Activated T-cell treated with anti-CD3 and anti-CD28 coated beads, Interleukin-2, amount 50 U/mL, for 24 hours (primary cell): ENCODE results near the gene MSLN.
"Not testable (repeated sequence)": the region's sequence is repeated elsewhere in the genome, so short reads cannot be mapped to it uniquely, and the experiment has no call there.

ENCODE experiments used
- DNase-seq: peaks from one replicate; pipeline ENCODE4 v3.0.0-alpha.2; 2020
- H3K27ac Mint-ChIP-seq: 2 replicates; pipeline ENCODE4 v1.8.0; 2020; ENCODE audit warnings: mild to moderate bottlenecking, mixed read lengths
- H3K27me3 Mint-ChIP-seq: 2 replicates; pipeline ENCODE4 v1.8.0; 2020; ENCODE audit warnings: mixed read lengths
- H3K36me3 Mint-ChIP-seq: 2 replicates; pipeline ENCODE4 v1.8.0; 2020; ENCODE audit warnings: low read depth, mixed read lengths
- H3K4me1 Mint-ChIP-seq: 2 replicates; pipeline ENCODE4 v1.8.0; 2020; ENCODE audit warnings: low read depth, mixed read lengths
- H3K4me3 Mint-ChIP-seq: 2 replicates; pipeline ENCODE4 v1.8.0; 2020; ENCODE audit warnings: mild to moderate bottlenecking, moderate library complexity, mixed read lengths
- H3K9me3 Mint-ChIP-seq: 2 replicates; pipeline ENCODE4 v1.8.0; 2020; ENCODE audit warnings: mixed read lengths

Gene MSLN

DNA sequence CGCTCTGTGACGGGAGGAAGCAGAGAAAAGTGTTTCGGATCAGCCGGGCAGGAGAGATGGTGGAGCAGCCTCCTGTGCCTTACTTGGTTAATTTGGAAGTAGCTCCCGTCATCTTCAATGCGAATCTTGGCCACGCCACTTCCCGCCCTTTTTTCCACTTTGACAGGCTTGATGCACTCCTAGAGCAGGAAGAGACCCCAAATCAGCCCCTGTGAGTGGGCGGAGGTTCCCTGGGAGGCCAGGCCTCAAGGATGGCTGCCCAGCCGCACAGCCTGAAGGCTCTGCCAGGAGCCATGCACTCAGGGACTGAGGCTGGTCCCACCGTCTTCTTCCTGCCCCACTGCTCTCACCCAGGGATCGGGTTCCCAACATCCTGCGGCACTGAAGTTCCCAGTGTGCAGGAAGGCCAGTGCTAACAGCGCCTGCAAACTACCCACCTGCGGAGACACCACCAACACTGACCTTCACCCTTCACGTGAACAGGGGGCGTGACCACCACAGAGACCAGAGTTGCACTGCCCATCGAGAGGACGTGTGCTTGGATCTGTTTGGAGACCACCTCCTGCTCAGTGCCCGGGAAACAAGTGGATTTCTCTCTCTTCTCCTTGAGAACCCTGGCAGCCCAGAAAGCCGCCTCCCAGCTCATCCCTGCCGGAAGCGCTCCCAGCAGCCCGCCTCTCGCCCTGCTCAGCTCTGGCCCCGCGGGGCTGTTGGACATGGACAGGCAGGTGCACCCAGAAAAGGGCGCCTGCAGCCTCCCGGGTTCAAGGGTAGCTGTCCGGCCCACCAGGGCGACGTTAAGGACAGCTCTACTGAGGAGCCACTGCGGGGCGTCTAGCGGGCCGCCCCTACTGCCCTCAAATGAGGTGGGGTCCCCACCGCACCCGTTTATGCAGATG is 20.7 kb upstream of the MSLN start:
- Mint-ChIP-seq H3K4me3 (peak overlapping the region; percentile 86), H3K27me3 (no peaks in the 10 kb centered on the region), H3K36me3 (peaks cover 45% of the 10 kb centered on the region), H3K27ac (peak overlapping the region; percentile 71), H3K4me1 (peaks cover 42% of the 10 kb centered on the region), H3K9me3 (no peaks in the 10 kb centered on the region)
- no peak for DNase-seq

DNA sequence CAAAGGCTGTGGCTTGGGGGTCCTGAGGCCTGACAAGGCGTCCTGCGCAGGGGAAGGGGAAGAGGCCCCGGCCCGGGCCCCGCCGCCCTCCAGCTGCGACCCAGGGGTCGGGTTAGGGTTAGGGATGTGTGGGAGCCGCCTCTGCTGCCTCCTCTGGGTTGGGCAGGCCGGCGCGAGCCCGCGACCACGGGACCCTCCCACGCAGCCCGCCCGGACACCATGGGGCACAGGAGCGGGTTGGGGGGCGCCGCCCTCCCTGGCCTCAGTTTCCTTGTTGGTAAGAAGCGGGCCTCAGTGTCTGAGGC is 20.1 kb upstream of the MSLN start:
- no peak for DNase-seq
- Mint-ChIP-seq H3K36me3 (peaks cover 39% of the 10 kb centered on the region), H3K27ac (peak overlapping the region; percentile 76), H3K4me1 (peaks cover 36% of the 10 kb centered on the region), H3K9me3 (no peaks in the 10 kb centered on the region), H3K27me3 (no peaks in the 10 kb centered on the region), H3K4me3 (peak overlapping the region; percentile 86)

- Mint-ChIP-seq H3K36me3 (peaks cover 36% of the 10 kb centered on the region), H3K4me1 (peaks cover 31% of the 10 kb centered on the region), H3K9me3 (no peaks in the 10 kb centered on the region), H3K27ac (peak within 1 kb of the TSS; percentile 80), H3K27me3 (no peaks in the 10 kb centered on the region), H3K4me3 (peak within 1 kb of the TSS; percentile 86)
- peak; percentile 97 for DNase-seq
These were observed 19.6 kb upstream of the MSLN start, which contains the start of gene CIAO3 for GRCh38 chr16:740764-741505. TSS of gene CIAO3 (minus strand) at chr16:740997. CDS start at chr16:740985, 12 bp downstream.

DNA sequence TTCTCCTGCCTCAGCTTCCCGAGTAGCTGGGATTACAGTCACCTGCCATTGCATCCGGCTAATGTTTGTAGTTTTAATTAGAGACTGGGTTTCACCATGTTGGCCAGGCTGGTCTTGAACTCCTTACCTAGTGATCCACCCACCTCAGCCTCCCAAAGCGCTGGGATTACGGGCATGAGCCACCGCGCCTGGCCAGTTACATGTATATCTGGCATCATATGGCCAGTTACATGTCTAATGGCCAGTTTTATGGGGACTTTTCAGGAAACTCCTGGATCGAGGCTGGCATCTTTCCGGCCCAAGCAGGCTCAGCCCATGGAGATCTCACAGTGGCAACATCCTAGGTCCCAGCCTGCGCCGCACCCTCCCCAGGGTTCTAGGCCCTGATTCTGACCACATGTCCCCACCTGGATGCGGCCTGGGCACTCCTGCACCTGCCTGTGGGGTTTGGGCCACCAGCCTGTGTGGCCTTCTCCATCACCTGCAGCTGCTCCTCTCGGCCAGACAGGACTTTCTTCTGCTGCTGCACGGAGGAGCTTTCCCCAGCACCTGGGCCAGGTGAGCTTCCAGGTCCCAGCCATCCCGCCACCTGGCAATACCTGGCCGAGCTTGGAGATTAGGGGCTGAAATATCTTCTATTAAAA is 18.4 kb upstream of the MSLN start:
- Mint-ChIP-seq H3K4me3 (peak overlapping the region; percentile 77), H3K27me3 (no peaks in the 10 kb centered on the region), H3K27ac (no peak overlapping the region), H3K36me3 (peaks cover 25% of the 10 kb centered on the region), H3K9me3 (no peaks in the 10 kb centered on the region), H3K4me1 (peaks cover 21% of the 10 kb centered on the region)
- no peak for DNase-seq

DNA sequence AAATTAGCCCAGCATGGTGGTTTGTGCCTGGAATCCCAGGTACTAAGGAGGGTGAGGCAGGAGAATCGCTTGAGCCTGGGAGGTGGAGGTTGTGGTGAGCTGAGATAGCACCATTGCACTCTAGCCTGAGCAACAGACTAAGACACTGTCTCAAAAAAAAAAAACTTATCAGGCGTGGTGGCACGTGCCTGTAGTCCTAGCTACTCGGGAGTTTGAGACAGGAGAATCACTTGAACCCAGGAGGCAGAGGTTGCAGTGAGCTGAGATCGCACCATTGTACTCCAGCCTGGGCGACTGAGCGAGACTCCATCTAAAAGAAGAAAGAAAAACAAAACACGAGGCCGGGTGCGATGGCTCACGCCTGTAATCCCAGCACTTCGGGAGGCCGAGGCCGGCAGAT is 17.6 kb upstream of the MSLN start:
- DNase-seq, H3K27me3 Mint-ChIP-seq, H3K4me3 Mint-ChIP-seq, H3K27ac Mint-ChIP-seq, H3K9me3 Mint-ChIP-seq: not testable (repeated sequence)
- peaks cover 16% of the 10 kb centered on the region for H3K4me1 Mint-ChIP-seq
- H3K36me3 Mint-ChIP-seq: peaks cover 17% of the 10 kb centered on the region

GRCh38 chr16:743794-744500 is 16.6 kb upstream of the MSLN start:
- Mint-ChIP-seq H3K9me3 (no peaks in the 10 kb centered on the region), H3K36me3 (peaks cover 11% of the 10 kb centered on the region), H3K27ac (no peak overlapping the region), H3K27me3 (no peaks in the 10 kb centered on the region), H3K4me3 (no peak overlapping the region), H3K4me1 (peaks cover 13% of the 10 kb centered on the region)
- DNase-seq: no peak

DNA sequence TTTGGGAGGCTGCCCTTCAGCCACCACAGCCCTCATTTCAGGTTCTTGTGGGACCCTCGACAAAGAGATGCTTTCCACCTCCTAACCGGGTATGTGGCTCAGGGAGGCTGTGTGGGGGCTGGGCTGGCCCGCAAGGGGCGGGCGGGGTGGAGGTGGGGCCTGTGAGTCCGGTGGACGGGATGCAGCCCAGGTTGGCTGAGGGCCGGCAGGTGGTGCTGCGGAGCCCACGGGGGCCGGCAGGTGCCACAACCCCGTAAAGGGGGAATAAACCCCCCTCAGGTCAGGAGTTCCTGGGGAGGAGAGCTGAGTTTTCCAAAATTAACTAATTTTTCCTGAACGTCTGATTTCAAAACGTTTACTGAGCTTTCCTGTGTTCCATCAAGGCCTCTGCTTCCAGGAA is 14.8 kb upstream of the MSLN start:
- H3K27ac Mint-ChIP-seq: no peak overlapping the region

DNA sequence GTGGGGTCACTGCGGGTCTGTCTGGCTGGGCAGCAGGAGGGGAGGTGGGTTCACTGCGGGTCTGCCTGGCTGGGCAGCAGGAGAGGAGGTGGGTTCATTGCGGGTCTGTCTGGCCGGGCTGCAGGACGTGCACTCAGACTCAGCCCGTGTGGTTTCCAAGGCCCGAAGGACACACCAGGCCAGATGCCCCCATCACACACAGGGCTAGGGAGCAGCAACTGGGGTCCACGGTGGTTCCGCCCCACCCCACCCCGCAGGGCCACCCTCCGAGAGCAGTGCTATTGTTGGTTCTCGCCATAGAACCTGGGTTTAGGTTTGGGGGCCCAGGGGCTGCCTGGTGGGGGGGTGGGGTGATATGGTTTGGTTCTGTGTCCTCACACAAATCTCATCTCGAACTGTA is 13.9 kb upstream of the MSLN start:
- Mint-ChIP-seq H3K9me3 (no peaks in the 10 kb centered on the region), H3K27ac (no peak overlapping the region), H3K4me3 (no peak overlapping the region), H3K27me3 (no peaks in the 10 kb centered on the region), H3K36me3 (no peaks in the 10 kb centered on the region), H3K4me1 (no peaks in the 10 kb centered on the region)
- no peak for DNase-seq

More for the DNA sequence above, 14.8 kb upstream of the MSLN start:
- H3K36me3 Mint-ChIP-seq: no peaks in the 10 kb centered on the region
- H3K27me3 Mint-ChIP-seq: no peaks in the 10 kb centered on the region
- H3K4me3 Mint-ChIP-seq: no peak overlapping the region
- no peak for DNase-seq
- H3K4me1 Mint-ChIP-seq: peaks cover 3% of the 10 kb centered on the region
- H3K9me3 Mint-ChIP-seq: no peaks in the 10 kb centered on the region

GRCh38 chr16:747978-748746 is 12.4 kb upstream of the MSLN start:
- H3K27ac Mint-ChIP-seq: no peak overlapping the region
- no peak for DNase-seq
- no peaks in the 10 kb centered on the region for H3K27me3 Mint-ChIP-seq
- no peaks in the 10 kb centered on the region for H3K36me3 Mint-ChIP-seq
- no peaks in the 10 kb centered on the region for H3K4me1 Mint-ChIP-seq
- no peak overlapping the region for H3K4me3 Mint-ChIP-seq
- H3K9me3 Mint-ChIP-seq: no peaks in the 10 kb centered on the region

GRCh38 chr16:749010-749409 is 11.5 kb upstream of the MSLN start:
- H3K9me3 Mint-ChIP-seq: no peaks in the 10 kb centered on the region
- no peak overlapping the region for H3K27ac Mint-ChIP-seq
- DNase-seq: no peak
- H3K4me1 Mint-ChIP-seq: no peaks in the 10 kb centered on the region
- no peak overlapping the region for H3K4me3 Mint-ChIP-seq
- no peaks in the 10 kb centered on the region for H3K36me3 Mint-ChIP-seq
- no peaks in the 10 kb centered on the region for H3K27me3 Mint-ChIP-seq

DNA sequence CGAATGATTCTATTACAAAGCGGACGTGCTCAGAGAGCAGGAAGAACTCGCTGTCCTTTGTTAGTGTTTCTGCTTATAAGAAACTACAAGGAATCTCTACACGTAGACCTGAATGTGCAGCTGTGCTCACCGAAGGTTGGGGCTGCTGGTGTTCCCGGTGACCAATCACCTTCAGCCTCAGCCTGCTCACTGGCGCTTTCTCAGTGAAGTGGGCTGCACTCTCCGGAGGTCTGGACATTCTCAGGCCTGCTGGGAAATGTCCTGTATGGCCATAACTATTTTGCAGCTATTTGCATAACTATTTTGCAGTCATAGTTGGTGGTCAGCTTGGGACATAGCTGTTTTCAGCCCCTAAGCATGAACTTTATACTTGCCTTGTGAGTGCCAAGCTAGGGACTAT is 10.0 kb upstream of the MSLN start:
- H3K9me3 Mint-ChIP-seq: no peaks in the 10 kb centered on the region
- H3K4me3 Mint-ChIP-seq: no peak overlapping the region
- DNase-seq: no peak
- H3K27ac Mint-ChIP-seq: no peak overlapping the region
- no peaks in the 10 kb centered on the region for H3K36me3 Mint-ChIP-seq
- H3K4me1 Mint-ChIP-seq: peaks cover 2% of the 10 kb centered on the region
- no peaks in the 10 kb centered on the region for H3K27me3 Mint-ChIP-seq

- Mint-ChIP-seq H3K27ac (no peak overlapping the region), H3K27me3 (peaks cover 1% of the 10 kb centered on the region), H3K36me3 (no peaks in the 10 kb centered on the region), H3K4me3 (no peak overlapping the region), H3K9me3 (peaks cover 2% of the 10 kb centered on the region), H3K4me1 (peaks cover 2% of the 10 kb centered on the region)
- no peak for DNase-seq
These were observed 9.2 kb upstream of the MSLN start for GRCh38 chr16:751152-752006.

DNA sequence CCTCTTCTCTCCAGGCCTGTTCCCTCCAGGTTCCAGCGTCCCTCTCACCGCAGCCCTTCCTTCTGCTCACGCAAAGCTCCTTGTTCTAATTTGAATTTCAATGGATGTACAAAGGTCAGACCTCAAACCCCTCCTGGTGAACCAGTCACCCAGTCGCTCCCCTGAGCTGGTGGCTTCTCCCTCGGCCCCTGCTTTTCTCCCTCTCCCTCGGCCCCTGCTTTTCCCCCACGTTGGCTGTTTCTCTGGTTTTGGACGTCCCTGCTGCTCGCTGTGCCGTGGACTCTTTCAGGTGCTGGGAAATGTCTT is 8.6 kb upstream of the MSLN start:
- peaks cover 4% of the 10 kb centered on the region for H3K27me3 Mint-ChIP-seq
- no peak for DNase-seq
- H3K27ac Mint-ChIP-seq: no peak overlapping the region
- H3K36me3 Mint-ChIP-seq: no peaks in the 10 kb centered on the region
- peaks cover 6% of the 10 kb centered on the region for H3K4me1 Mint-ChIP-seq
- H3K4me3 Mint-ChIP-seq: no peak overlapping the region
- peaks cover 4% of the 10 kb centered on the region for H3K9me3 Mint-ChIP-seq
